Tibial artery (tissue), 4 donors: ENCODE results near the gene ACBD4.

ENCODE experiments used
- DNase-seq, 2 donors: peaks; one replicate each; pipeline ENCODE4 v3.0.0-alpha.2; 2019
- H3K27ac ChIP-seq, 2 donors: fragments of 200-600 bp; sonication (generic) in 1 of 2; 1 replicate in 1 of 2; 2 replicates in 1 of 2; pipeline ENCODE4 v1.5.1; 2018 to 2019; ENCODE audit warnings: mild to moderate bottlenecking in 1 of 2
- H3K27me3 ChIP-seq, 2 donors: fragments of 200-600 bp; sonication (generic) in 1 of 2; one replicate each; pipeline versions ENCODE4 v1.5.1 to v1.6.0; 2016 to 2019
- H3K36me3 ChIP-seq, 3 donors: fragments of 200-600 bp; sonication (generic) in 2 of 3; one replicate each; pipeline ENCODE4 v1.5.1; 2016 to 2019; ENCODE audit warnings: mild to moderate bottlenecking in 2 of 3
- H3K4me1 ChIP-seq, 4 donors: fragments of 200-600 bp; sonication (generic) in 2 of 4; 1 replicate in 3 of 4; 2 replicates in 1 of 4; pipeline ENCODE4 v1.5.1; 2016 to 2019
- H3K4me3 ChIP-seq, 2 donors: fragments of 200-600 bp; sonication (generic) in 1 of 2; 1 replicate in 1 of 2; 2 replicates in 1 of 2; pipeline ENCODE4 v1.5.1; 2018 to 2019; ENCODE audit warnings: mild to moderate bottlenecking in 2 of 2
- H3K9me3 ChIP-seq, 3 donors: fragments of 200-600 bp; sonication (generic) in 1 of 3; one replicate each; pipeline ENCODE4 v1.5.1; 2016 to 2019
- CTCF ChIP-seq, 2 experiments: fragments of 200-600 bp in 1 of 2; fragments of 450-650 bp in 1 of 2; IDR thresholded peaks; one replicate each; pipeline ENCODE4 v1.5.1; 2017 to 2019; ENCODE audit warnings: antibody characterized with exemption in 2 of 2, mild to moderate bottlenecking in 1 of 2, moderate library complexity in 1 of 2
- intact Hi-C: fragments of 100-400 bp; cut with DNase I; formaldehyde crosslinking; loops from one replicate; pipeline ENCODE4 v1.15.0; 2023; ENCODE audit warnings: low total_unique reads

Gene ACBD4

GRCh38 chr17:45117848-45118646 is 17.4 kb upstream of the ACBD4 start:
- Histone ChIP-seq H3K4me1 (peaks cover 0 to 28% (median 6%) of the 10 kb centered on the region in 4 donors), H3K4me3 (no peak overlapping the region), H3K27me3 (no peaks in the 10 kb centered on the region), H3K27ac (no peak overlapping the region), H3K9me3 (no peaks in the 10 kb centered on the region), H3K36me3 (peaks cover 32 to 81% (median 69%) of the 10 kb centered on the region in 3 donors)
- no peak for DNase-seq
- intact Hi-C loops = no loop called here
- no peak for TF ChIP-seq CTCF (IDR thresholded peaks at IDR 0.05)

GRCh38 chr17:45118691-45119090 is 16.8 kb upstream of the ACBD4 start:
- H3K27ac ChIP-seq = no peak overlapping the region
- no peak for TF ChIP-seq CTCF (IDR thresholded peaks at IDR 0.05)
- intact Hi-C loops = no loop called here
- no peak overlapping the region for H3K4me3 ChIP-seq
- DNase-seq = no peak
- peaks cover 0 to 28% (median 11%) of the 10 kb centered on the region in 4 donors for H3K4me1 ChIP-seq
- peaks cover 27 to 74% (median 63%) of the 10 kb centered on the region in 3 donors for H3K36me3 ChIP-seq
- no peaks in the 10 kb centered on the region for H3K27me3 ChIP-seq
- no peaks in the 10 kb centered on the region for H3K9me3 ChIP-seq

- peaks cover 27 to 62% (median 50%) of the 10 kb centered on the region in 3 donors for H3K36me3 ChIP-seq
- H3K4me1 ChIP-seq = peaks cover 0 to 39% (median 24%) of the 10 kb centered on the region in 4 donors
- H3K27ac ChIP-seq = no peak overlapping the region
- H3K9me3 ChIP-seq = no peaks in the 10 kb centered on the region
- no peak for DNase-seq
- intact Hi-C loops = no loop called here
- no peak overlapping the region for H3K4me3 ChIP-seq
- H3K27me3 ChIP-seq = no peaks in the 10 kb centered on the region
- TF ChIP-seq CTCF (IDR thresholded peaks at IDR 0.05) = no peak
These were observed 15.5 kb upstream of the ACBD4 start for GRCh38 chr17:45119964-45120363.

- no peaks in the 10 kb centered on the region for H3K27me3 ChIP-seq
- no peak for DNase-seq
- no peak for TF ChIP-seq CTCF (IDR thresholded peaks at IDR 0.05)
- H3K4me1 ChIP-seq = peaks cover 0 to 44% (median 24%) of the 10 kb centered on the region in 4 donors
- no peak overlapping the region for H3K27ac ChIP-seq
- peaks cover 27 to 56% (median 44%) of the 10 kb centered on the region in 3 donors for H3K36me3 ChIP-seq
- H3K4me3 ChIP-seq = no peak overlapping the region
- no peaks in the 10 kb centered on the region for H3K9me3 ChIP-seq
- intact Hi-C loops = no loop called here
These were observed 14.9 kb upstream of the ACBD4 start for GRCh38 chr17:45120558-45120957.

- Histone ChIP-seq H3K4me3 (no peak overlapping the region), H3K9me3 (no peaks in the 10 kb centered on the region), H3K27me3 (no peaks in the 10 kb centered on the region), H3K36me3 (peaks cover 24 to 51% (median 41%) of the 10 kb centered on the region in 3 donors), H3K4me1 (peaks cover 0 to 44% (median 24%) of the 10 kb centered on the region in 4 donors), H3K27ac (no peak overlapping the region)
- DNase-seq = no peak
- intact Hi-C loops = no loop called here
- TF ChIP-seq CTCF (IDR thresholded peaks at IDR 0.05) = no peak
These were observed 14.4 kb upstream of the ACBD4 start for GRCh38 chr17:45121055-45121454.
